H9 (cell line): ENCODE measurements around the gene MOXD1. TPM values are rescaled to one million over a fixed set of nuclear protein-coding genes. Genes with fewer than 3 reads are reported as not detected.
A peak's percentile ranks its signal among the peaks of the same experiment; 100 is the strongest.

Source experiments
- DNase-seq: peaks from one replicate; pipeline ENCODE4 v3.0.0-alpha.2; 2017
- H2AFZ ChIP-seq: one replicate; pipeline ENCODE4 v1.6.1; 2013; ENCODE audit warnings: mild to moderate bottlenecking, low read length, control low read depth, moderate library complexity
- H2AK5ac ChIP-seq: 2 replicates; pipeline ENCODE4 v1.6.1; 2013; ENCODE audit warnings: low read length, control low read depth, mixed read lengths; ENCODE audit not compliant: insufficient read length
- H2BK120ac ChIP-seq: one replicate; pipeline ENCODE4 v1.6.1; 2013; ENCODE audit warnings: low read depth, mild to moderate bottlenecking, low read length, control low read depth, inconsistent platforms; ENCODE audit not compliant: poor library complexity, severe bottlenecking
- H2BK12ac ChIP-seq: 2 replicates; pipeline ENCODE4 v1.6.1; 2013; ENCODE audit warnings: low read length, control low read depth, mixed read lengths, low read depth; ENCODE audit not compliant: insufficient read length
- H2BK15ac ChIP-seq: 2 replicates; pipeline ENCODE4 v1.6.1; 2013; ENCODE audit warnings: low read depth, low read length, control low read depth
- H2BK20ac ChIP-seq: one replicate; pipeline ENCODE4 v1.6.1; 2013; ENCODE audit warnings: low read depth, mild to moderate bottlenecking, low read length, control low read depth, inconsistent platforms; ENCODE audit not compliant: poor library complexity, severe bottlenecking
- H2BK5ac ChIP-seq: 2 replicates; pipeline ENCODE4 v1.6.1; 2013; ENCODE audit warnings: low read length, control low read depth, mixed read lengths; ENCODE audit not compliant: insufficient read length
- H3K14ac ChIP-seq: 2 replicates; pipeline ENCODE4 v1.6.1; 2013; ENCODE audit warnings: low read length, control low read depth; ENCODE audit not compliant: insufficient read depth
- H3K18ac ChIP-seq: 2 replicates; pipeline ENCODE4 v1.6.1; 2013; ENCODE audit warnings: low read depth, mild to moderate bottlenecking, mixed read lengths, low read length, control low read depth; ENCODE audit not compliant: insufficient read length
- H3K23ac ChIP-seq: 2 replicates; pipeline ENCODE4 v1.6.1; 2013; ENCODE audit warnings: low read length, control low read depth, mixed read lengths, low read depth; ENCODE audit not compliant: insufficient read length
- H3K23me2 ChIP-seq: 2 replicates; pipeline ENCODE4 v1.6.1; 2013; ENCODE audit warnings: low read depth, mild to moderate bottlenecking, mixed read lengths, low read length, control low read depth; ENCODE audit not compliant: insufficient read length, poor library complexity, severe bottlenecking
- H3K27ac ChIP-seq: 2 replicates; pipeline ENCODE4 v1.5.1; 2013; ENCODE audit warnings: low read length, control low read depth, mixed read lengths, low read depth; ENCODE audit not compliant: insufficient read length
- H3K27me3 ChIP-seq: 2 replicates; pipeline ENCODE4 v1.6.1; 2013; ENCODE audit warnings: low read length, control low read depth, inconsistent platforms; ENCODE audit not compliant: insufficient read depth
- H3K4ac ChIP-seq: 2 replicates; pipeline ENCODE4 v1.6.1; 2013; ENCODE audit warnings: low read depth, mild to moderate bottlenecking, control low read depth, inconsistent platforms, low read length, moderate library complexity
- H3K4me1 ChIP-seq: 2 replicates; pipeline ENCODE4 v1.6.1; 2013; ENCODE audit warnings: low read length, control low read depth, inconsistent platforms; ENCODE audit not compliant: insufficient read depth
- H3K4me2 ChIP-seq: 2 replicates; pipeline ENCODE4 v1.6.1; 2013; ENCODE audit warnings: low read length, control low read depth, mixed read lengths; ENCODE audit not compliant: insufficient read length, insufficient read depth
- H3K56ac ChIP-seq: 2 replicates; pipeline ENCODE4 v1.6.1; 2013; ENCODE audit warnings: low read depth, mild to moderate bottlenecking, mixed read lengths, low read length, control low read depth; ENCODE audit not compliant: insufficient read length
- H3K79me1 ChIP-seq: 2 replicates; pipeline ENCODE4 v1.6.1; 2013; ENCODE audit warnings: low read depth, mild to moderate bottlenecking, moderate library complexity, low read length, control low read depth, inconsistent platforms; ENCODE audit not compliant: insufficient read depth, poor library complexity, severe bottlenecking
- H3K79me2 ChIP-seq: 2 replicates; pipeline ENCODE4 v1.6.1; 2013; ENCODE audit warnings: low read length, control low read depth, inconsistent platforms; ENCODE audit not compliant: insufficient read depth
- H3K9ac ChIP-seq: 2 replicates; pipeline ENCODE4 v1.6.1; 2013; ENCODE audit warnings: low read length, control low read depth, mixed read lengths; ENCODE audit not compliant: insufficient read length; ENCODE audit errors: extremely low read depth
- H3K9me3 ChIP-seq: one replicate; pipeline ENCODE4 v1.6.1; 2013; ENCODE audit warnings: low read depth, low read length, inconsistent platforms; ENCODE audit not compliant: control insufficient read depth
- H3T11ph ChIP-seq: one replicate; pipeline ENCODE4 v1.6.1; 2013; ENCODE audit warnings: mild to moderate bottlenecking, low read length, control low read depth, inconsistent platforms
- H4K20me1 ChIP-seq: one replicate; pipeline ENCODE4 v1.6.1; 2013; ENCODE audit not compliant: control insufficient read depth, insufficient read length, insufficient read depth
- H4K5ac ChIP-seq: 2 replicates; pipeline ENCODE4 v1.6.1; 2013; ENCODE audit warnings: low read depth, mild to moderate bottlenecking, mixed read lengths, low read length, control low read depth; ENCODE audit not compliant: insufficient read length
- H4K8ac ChIP-seq: replicated peaks from 2 replicates; pipeline ENCODE4 v1.6.1; 2013; ENCODE audit warnings: low read length, control low read depth, mixed read lengths, low read depth; ENCODE audit not compliant: insufficient read length
- H4K91ac ChIP-seq: 2 replicates; pipeline ENCODE4 v1.6.1; 2013; ENCODE audit warnings: low read depth, mild to moderate bottlenecking, moderate library complexity, mixed read lengths, low read length, control low read depth; ENCODE audit not compliant: insufficient read length
- H3K27ac Mint-ChIP-seq, 3 experiments: 2 replicates in 2 of 3; 3 replicates in 1 of 3; pipeline ENCODE4 v1.8.0; 2020 to 2021; ENCODE audit warnings: mixed read lengths in 3 of 3, mild to moderate bottlenecking in 1 of 3, moderate library complexity in 1 of 3
- H3K27me3 Mint-ChIP-seq: 2 replicates; pipeline ENCODE4 v1.8.0; 2021; ENCODE audit warnings: low read depth, mild to moderate bottlenecking, moderate library complexity, mixed read lengths
- H3K36me3 Mint-ChIP-seq, 3 experiments: 2 replicates in 2 of 3; 3 replicates in 1 of 3; pipeline ENCODE4 v1.8.0; 2020 to 2021; ENCODE audit warnings: low read depth in 3 of 3, mixed read lengths in 3 of 3; ENCODE audit not compliant: insufficient read depth in 1 of 3
- H3K4me1 Mint-ChIP-seq, 2 experiments: 2 replicates each; pipeline ENCODE4 v1.8.0; 2020; ENCODE audit warnings: mixed read lengths in 2 of 2
- H3K4me3 Mint-ChIP-seq, 2 experiments: 2 replicates in 1 of 2; 3 replicates in 1 of 2; pipeline ENCODE4 v1.8.0; 2020 to 2021; ENCODE audit warnings: mild to moderate bottlenecking in 2 of 2, mixed read lengths in 2 of 2, moderate library complexity in 1 of 2
- H3K9me3 Mint-ChIP-seq, 2 experiments: 2 replicates in 1 of 2; 3 replicates in 1 of 2; pipeline ENCODE4 v1.8.0; 2020; ENCODE audit warnings: mild to moderate bottlenecking in 2 of 2, mixed read lengths in 2 of 2, moderate library complexity in 1 of 2
- CTCF ChIP-seq: fragments of 200-600 bp; sonication (generic); conservative IDR thresholded peaks from 3 replicates; pipeline ENCODE4 v1.8.0; 2021; ENCODE audit warnings: antibody characterized with exemption, mild to moderate bottlenecking
- WGBS: extraction: QIAGEN DNeasy Blood & Tissue Kit; methylation state at CpG from one replicate; pipeline ENCODE4 v1.1.7; 2013; ENCODE audit warnings: missing lambda C conversion rate, low lambda C conversion rate, mixed read lengths; ENCODE audit not compliant: insufficient read length; ENCODE audit errors: extremely low coverage; 5-methylcytosine and 5-hydroxymethylcytosine counted together
- total RNA-seq: library from RNA; stranded (reverse); gene quantifications from 2 replicates; pipeline ENCODE4 v1.2.1, GENCODE V29; 2021

The MOXD1 gene
- total RNA-seq, 1 experiment from 2014 or later, result 2.3 TPM

GRCh38 chr6:132391391-132392269 lies 9.6 kb downstream of the MOXD1 start:
- WGBS, result no CpG with 5 or more reads among the region's 12 CpGs
- no peaks in the 10 kb centered on the region for H3K79me1 ChIP-seq
- no peak overlapping the region for H3K14ac ChIP-seq

More at GRCh38 chr6:132391391-132392269, 9.6 kb downstream of the MOXD1 start:
- no peak overlapping the region for H2BK120ac ChIP-seq
- H3K23me2 ChIP-seq, result no peaks in the 10 kb centered on the region
- Mint-ChIP-seq H3K4me1 (peaks cover 10 to 14% of the 10 kb centered on the region in 2 experiments), H3K27ac (peak overlapping the region in 1 of 3 experiments; percentile 4; a peak in 1 of 7 replicates), H3K9me3 (peaks cover 11 to 15% of the 10 kb centered on the region in 2 experiments), H3K36me3 (peaks cover 0 to 14% (median 2%) of the 10 kb centered on the region in 3 experiments; a peak in 3 of 7 replicates), H3K27me3 (peaks cover 11% of the 10 kb centered on the region), H3K4me3 (no peak overlapping the region)
- peak overlapping the region; percentile 23 for H2AFZ ChIP-seq
- no peak overlapping the region for H3K4ac ChIP-seq
- no peak overlapping the region for H2BK12ac ChIP-seq
- H2AK5ac ChIP-seq, result no peak overlapping the region
- H3K56ac ChIP-seq, result no peak overlapping the region
- H3K27me3 ChIP-seq, result no peaks in the 10 kb centered on the region
- H3K23ac ChIP-seq, result no peak overlapping the region
- H3K4me1 ChIP-seq, result peaks cover 6% of the 10 kb centered on the region; the same call in 1 of the 2 replicates
- no peaks in the 10 kb centered on the region for H3K9me3 ChIP-seq
- no peak overlapping the region for H3T11ph ChIP-seq
- no peak for TF ChIP-seq CTCF
- H3K27ac ChIP-seq, result no peak overlapping the region
- H2BK5ac ChIP-seq, result no peak overlapping the region
- no peak overlapping the region for H4K5ac ChIP-seq
- no peak overlapping the region for H4K8ac ChIP-seq
- no peak overlapping the region for H2BK20ac ChIP-seq
- H3K9ac ChIP-seq, result no peak overlapping the region
- H3K79me2 ChIP-seq, result no peaks in the 10 kb centered on the region
- H4K91ac ChIP-seq, result no peak overlapping the region
- H4K20me1 ChIP-seq, result no peaks in the 10 kb centered on the region
- H3K4me2 ChIP-seq, result no peak overlapping the region
- no peak overlapping the region for H3K18ac ChIP-seq
- no peak overlapping the region for H2BK15ac ChIP-seq
- DNase-seq, result peak; percentile 27
